Lower leg skin (tissue), 3 donors: ENCODE results near the gene HADHB.

Experiments used
- CTCF ChIP-seq, 3 donors: fragments of 450-650 bp; IDR thresholded peaks; one replicate each; pipeline ENCODE4 v1.5.1; 2016; ENCODE audit warnings: antibody characterized with exemption in 3 of 3, mild to moderate bottlenecking in 3 of 3, moderate library complexity in 2 of 3
- POLR2A ChIP-seq, 2 donors: fragments of 450-650 bp; IDR thresholded peaks; one replicate each; pipeline ENCODE4 v1.6.1; 2016 to 2017; ENCODE audit warnings: antibody characterized with exemption in 2 of 2, mild to moderate bottlenecking in 1 of 2, moderate library complexity in 1 of 2

DNA sequence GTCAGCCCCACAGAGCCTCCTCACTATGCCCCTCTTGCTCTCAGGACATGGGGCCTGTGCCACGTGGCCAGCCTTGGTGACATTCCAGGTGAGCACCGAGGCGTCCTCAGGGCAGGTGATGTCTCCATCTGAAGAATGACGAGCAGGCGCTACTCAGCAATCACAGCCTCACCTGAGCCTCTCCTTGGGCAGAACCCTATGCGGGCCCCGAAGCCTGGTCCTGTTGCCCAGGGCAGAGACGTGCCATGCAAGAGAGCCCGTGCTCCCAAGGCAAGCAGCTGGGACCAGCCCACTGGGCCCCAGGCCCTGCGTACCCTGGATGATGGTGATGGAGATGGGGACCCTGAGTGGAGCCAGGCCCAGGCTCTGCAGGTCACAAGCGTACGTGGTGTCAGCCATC, 68.7 kb downstream of the HADHB start:
- TF ChIP-seq POLR2A (IDR thresholded peaks at IDR 0.05) (no peak), CTCF (IDR thresholded peaks at IDR 0.05) (no peak)
